WTC11 (cell line): ENCODE results near the gene GLRA1. TPM values are rescaled to one million over a fixed set of nuclear protein-coding genes. Genes with fewer than 3 reads are reported as not detected.

Source experiments
- ATAC-seq: fragments of 200-7000 bp; cut with Tn5 transposase; 2 replicates; pipeline ENCODE4 v1.10.0; 2021; ENCODE audit warnings: mild to moderate bottlenecking, moderate library complexity
- CTCF ChIA-PET: fragments of 300-600 bp; sonication (Branson Sonifier 250); formaldehyde crosslinking; loops from one replicate; lab custom pipeline; 2021; ENCODE audit warnings: antibody characterized with exemption; lab: Charles Lee
- POLR2A ChIA-PET: fragments of 350-600 bp; sonication (Branson Sonifier 250); formaldehyde crosslinking; loops from one replicate; lab custom pipeline; 2021; ENCODE audit warnings: antibody characterized with exemption; lab: Charles Lee
- DNase-seq: peaks from one replicate; pipeline ENCODE4 v3.0.0; 2021; ENCODE audit warnings: low spot score
- H3K27ac Mint-ChIP-seq: 2 replicates; pipeline ENCODE4 v1.8.0; 2021; ENCODE audit warnings: mixed read lengths
- H3K27me3 Mint-ChIP-seq: 2 replicates; pipeline ENCODE4 v1.8.0; 2021; ENCODE audit warnings: low read depth, mild to moderate bottlenecking, moderate library complexity, mixed read lengths
- H3K36me3 Mint-ChIP-seq: 2 replicates; pipeline ENCODE4 v1.8.0; 2021; ENCODE audit warnings: mixed read lengths
- H3K4me1 Mint-ChIP-seq: 2 replicates; pipeline ENCODE4 v1.8.0; 2022; ENCODE audit warnings: mixed read lengths
- H3K4me3 Mint-ChIP-seq: 2 replicates; pipeline ENCODE4 v1.8.0; 2021; ENCODE audit warnings: mild to moderate bottlenecking, moderate library complexity, mixed read lengths
- H3K9me3 Mint-ChIP-seq: 2 replicates; pipeline ENCODE4 v1.8.0; 2021; ENCODE audit warnings: mixed read lengths
- CBFB ChIP-seq: sonication (generic); formaldehyde crosslinking; IDR thresholded peaks from 2 replicates; pipeline ENCODE4 v1.8.1; 2022; ENCODE audit warnings: mild to moderate bottlenecking, low read depth, missing genetic modification reagents
- CREM ChIP-seq: sonication (generic); formaldehyde crosslinking; IDR thresholded peaks from 2 replicates; pipeline ENCODE4 v1.8.1; 2022; ENCODE audit warnings: mild to moderate bottlenecking, missing genetic modification reagents, moderate library complexity
- CTCF ChIP-seq: fragments of 200-600 bp; IDR thresholded peaks from 2 replicates; pipeline ENCODE4 v1.8.0; 2022; ENCODE audit warnings: antibody characterized with exemption
- E2F4 ChIP-seq: sonication (generic); formaldehyde crosslinking; IDR thresholded peaks from 2 replicates; pipeline ENCODE4 v1.8.1; 2022; ENCODE audit warnings: low read depth, mild to moderate bottlenecking, moderate library complexity, missing genetic modification reagents, borderline replicate concordance
- ERG ChIP-seq: fragments of 250-450 bp; sonication (Bioruptor Pico); IDR thresholded peaks from 2 replicates; pipeline ENCODE4 v1.8.0; 2021; ENCODE audit warnings: mild to moderate bottlenecking
- GABPB1 ChIP-seq: sonication (generic); formaldehyde crosslinking; IDR thresholded peaks from 2 replicates; pipeline ENCODE4 v1.8.1; 2023; ENCODE audit warnings: mild to moderate bottlenecking, missing genetic modification reagents
- GTF2I ChIP-seq: fragments of 250-450 bp; sonication (Bioruptor Pico); conservative IDR thresholded peaks from 2 replicates; pipeline ENCODE4 v1.4.0; 2021; ENCODE audit warnings: mild to moderate bottlenecking
- HMGA2 ChIP-seq: fragments of 250-450 bp; sonication (Bioruptor Pico); IDR thresholded peaks from 2 replicates; pipeline ENCODE4 v1.4.0; 2021; ENCODE audit warnings: mild to moderate bottlenecking, moderate library complexity
- JAZF1 ChIP-seq: fragments of 250-450 bp; sonication (Bioruptor Pico); IDR thresholded peaks from 2 replicates; pipeline ENCODE4 v1.9.0; 2021; ENCODE audit warnings: moderate library complexity, mild to moderate bottlenecking, inconsistent platforms
- MYBL2 ChIP-seq: sonication (generic); formaldehyde crosslinking; IDR thresholded peaks from 2 replicates; pipeline ENCODE4 v1.8.1; 2023; ENCODE audit warnings: mild to moderate bottlenecking, moderate library complexity, missing genetic modification reagents
- RORB ChIP-seq: fragments of 250-450 bp; sonication (Bioruptor Pico); IDR thresholded peaks from 2 replicates; pipeline ENCODE4 v1.9.0; 2021; ENCODE audit warnings: mild to moderate bottlenecking
- SMAD3 ChIP-seq: sonication (generic); formaldehyde crosslinking; IDR thresholded peaks from 2 replicates; pipeline ENCODE4 v1.8.0; 2022; ENCODE audit warnings: missing genetic modification reagents, mild to moderate bottlenecking, borderline replicate concordance
- SOX15 ChIP-seq: fragments of 250-450 bp; sonication (Bioruptor Pico); IDR thresholded peaks from 2 replicates; pipeline ENCODE4 v1.9.0; 2021; ENCODE audit warnings: mild to moderate bottlenecking
- SP1 ChIP-seq: sonication (generic); formaldehyde crosslinking; conservative IDR thresholded peaks from 2 replicates; pipeline ENCODE4 v1.8.1; 2022; ENCODE audit warnings: missing genetic modification reagents
- USF1 ChIP-seq: sonication (generic); formaldehyde crosslinking; IDR thresholded peaks from 2 replicates; pipeline ENCODE4 v1.8.0; 2022; ENCODE audit warnings: mild to moderate bottlenecking, missing genetic modification reagents
- ZMAT4 ChIP-seq: fragments of 250-450 bp; sonication (Bioruptor Pico); IDR thresholded peaks from 2 replicates; pipeline ENCODE4 v1.9.0; 2021; ENCODE audit warnings: mild to moderate bottlenecking
- ZNF121 ChIP-seq: sonication (generic); formaldehyde crosslinking; IDR thresholded peaks from 2 replicates; pipeline ENCODE4 v1.8.0; 2023; ENCODE audit warnings: missing genetic modification reagents
- ZNF263 ChIP-seq: sonication (generic); formaldehyde crosslinking; IDR thresholded peaks from 2 replicates; pipeline ENCODE4 v1.8.1; 2022; ENCODE audit warnings: low read depth, mild to moderate bottlenecking, moderate library complexity, missing genetic modification reagents
- ZNF317 ChIP-seq: sonication (generic); formaldehyde crosslinking; IDR thresholded peaks from 2 replicates; pipeline ENCODE4 v1.8.1; 2023; ENCODE audit warnings: low read depth, mild to moderate bottlenecking, moderate library complexity, missing genetic modification reagents, borderline replicate concordance
- ZNF512 ChIP-seq: sonication (generic); formaldehyde crosslinking; IDR thresholded peaks from 2 replicates; pipeline ENCODE4 v1.8.1; 2022; ENCODE audit warnings: missing genetic modification reagents, borderline replicate concordance
- total RNA-seq: library from RNA; stranded (reverse); gene quantifications from 3 replicates; pipeline ENCODE4 v1.2.3, GENCODE V29; 2021

The GLRA1 gene
- total RNA-seq, 1 experiment from 2014 or later: not detected

GRCh38 chr5:151808451-151809169, 116.0 kb downstream of the GLRA1 start:
- POLR2A ChIA-PET: no interaction called here
- Mint-ChIP-seq H3K27ac (no peak overlapping the region), H3K27me3 (no peaks in the 10 kb centered on the region), H3K4me1 (peaks cover 16% of the 10 kb centered on the region), H3K36me3 (peaks cover 86% of the 10 kb centered on the region), H3K4me3 (no peak overlapping the region), H3K9me3 (no peaks in the 10 kb centered on the region)
- no peak for ATAC-seq
- DNase-seq: no peak
- CTCF ChIA-PET: no interaction called here
- TF ChIP-seq RORB (no peak), ZNF121 (CRISPR knock-in tag) (peak; percentile 74), E2F4 (CRISPR knock-in tag) (no peak), CTCF (no peak)

- ChIA-PET POLR2A (no interaction called here), CTCF (interaction anchor here (0.8 kb wide), 1 partner anchor 35 kb away, joined by 3 read pairs; no protein-coding TSS in a partner anchor)
- no peak for ATAC-seq
- H3K9me3 Mint-ChIP-seq: no peaks in the 10 kb centered on the region
- no peaks in the 10 kb centered on the region for H3K27me3 Mint-ChIP-seq
- H3K4me1 Mint-ChIP-seq: no peaks in the 10 kb centered on the region
- DNase-seq: no peak
- H3K36me3 Mint-ChIP-seq: peaks cover 80% of the 10 kb centered on the region
- H3K4me3 Mint-ChIP-seq: no peak overlapping the region
- no peak overlapping the region for H3K27ac Mint-ChIP-seq
- TF ChIP-seq ZMAT4 (CRISPR knock-in tag): no peak
- TF ChIP-seq SP1: no peak
- no peak for TF ChIP-seq MYBL2 (CRISPR knock-in tag)
- TF ChIP-seq ERG (CRISPR knock-in tag): no peak
- no peak for TF ChIP-seq USF1 (CRISPR knock-in tag)
- TF ChIP-seq JAZF1: no peak
- no peak for TF ChIP-seq SMAD3 (CRISPR knock-in tag)
- TF ChIP-seq ZNF317 (CRISPR knock-in tag): no peak
- no peak for TF ChIP-seq CREM
- TF ChIP-seq ZNF263: no peak
- no peak for TF ChIP-seq ZNF121 (CRISPR knock-in tag)
Observed at GRCh38 chr5:151805414-151806223, 119.0 kb downstream of the GLRA1 start.

GRCh38 chr5:151800532-151800931, 124.1 kb downstream of the GLRA1 start:
- ATAC-seq (no peak), DNase-seq (no peak)
- ChIA-PET POLR2A (no interaction called here), CTCF (interaction anchor here (1.3 kb wide), 1 partner anchor 25 kb away, joined by 3 read pairs; no protein-coding TSS in a partner anchor)
- no peak for TF ChIP-seq GTF2I
- no peak for TF ChIP-seq GABPB1 (CRISPR knock-in tag)
- TF ChIP-seq ZNF512: no peak
- no peak for TF ChIP-seq SMAD3 (CRISPR knock-in tag)
- no peak for TF ChIP-seq CBFB
- no peak for TF ChIP-seq HMGA2 (CRISPR knock-in tag)
- TF ChIP-seq SOX15 (CRISPR knock-in tag): no peak
- TF ChIP-seq CREM: no peak
- H3K36me3 Mint-ChIP-seq: peaks cover 84% of the 10 kb centered on the region
- H3K9me3 Mint-ChIP-seq: no peaks in the 10 kb centered on the region
- no peaks in the 10 kb centered on the region for H3K27me3 Mint-ChIP-seq
- no peaks in the 10 kb centered on the region for H3K4me1 Mint-ChIP-seq
- H3K27ac Mint-ChIP-seq: no peak overlapping the region
- no peak overlapping the region for H3K4me3 Mint-ChIP-seq
